22Rv1 (cell line): ENCODE data around the gene DGKG.

Experiments used
- H3K27ac ChIP-seq: fragments of 450-650 bp; 2 replicates; pipeline ENCODE4 v1.5.1; 2017
- ZFX ChIP-seq: fragments of 450-650 bp; IDR thresholded peaks from 2 replicates; pipeline ENCODE4 v1.6.1; 2017; ENCODE audit warnings: antibody characterized with exemption, borderline replicate concordance
- TF ChIP-seq, protein P1 (sequence below): fragments of 450-650 bp; IDR thresholded peaks from 2 replicates; pipeline ENCODE4 v1.5.1; 2017; ENCODE audit warnings: mild to moderate bottlenecking

The DGKG gene

DNA sequence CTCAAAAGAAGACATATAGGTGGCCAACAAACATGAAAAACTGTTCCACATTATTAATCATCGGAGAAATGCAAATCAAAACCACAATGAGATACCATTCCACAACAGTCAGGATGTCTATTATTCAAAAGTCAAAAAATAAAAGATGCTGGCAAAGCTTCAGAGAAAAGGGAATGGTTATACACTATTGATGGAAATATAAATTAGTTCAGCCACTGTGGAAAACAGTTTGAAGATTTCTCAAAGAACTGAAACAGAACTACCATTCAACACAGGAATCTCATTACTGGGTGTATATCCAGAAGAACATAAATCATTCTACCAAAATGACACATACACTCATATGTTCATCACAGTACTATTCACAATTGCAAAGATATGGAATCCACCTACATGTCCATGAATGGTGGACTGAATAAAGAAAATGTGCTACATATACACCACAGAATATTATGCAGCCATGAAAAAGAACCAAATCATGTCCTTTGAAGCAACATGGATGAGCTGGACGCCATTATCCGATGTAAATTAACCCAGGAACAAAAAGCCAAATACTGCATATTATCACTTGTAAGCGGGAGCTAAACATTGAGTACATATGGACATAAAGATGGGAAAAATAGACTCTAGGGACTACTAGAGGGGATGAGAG, 32.7 kb upstream of the DGKG start:
- no peak overlapping the region for H3K27ac ChIP-seq
- no peak for TF ChIP-seq ZFX
- TF ChIP-seq, protein P1, sequence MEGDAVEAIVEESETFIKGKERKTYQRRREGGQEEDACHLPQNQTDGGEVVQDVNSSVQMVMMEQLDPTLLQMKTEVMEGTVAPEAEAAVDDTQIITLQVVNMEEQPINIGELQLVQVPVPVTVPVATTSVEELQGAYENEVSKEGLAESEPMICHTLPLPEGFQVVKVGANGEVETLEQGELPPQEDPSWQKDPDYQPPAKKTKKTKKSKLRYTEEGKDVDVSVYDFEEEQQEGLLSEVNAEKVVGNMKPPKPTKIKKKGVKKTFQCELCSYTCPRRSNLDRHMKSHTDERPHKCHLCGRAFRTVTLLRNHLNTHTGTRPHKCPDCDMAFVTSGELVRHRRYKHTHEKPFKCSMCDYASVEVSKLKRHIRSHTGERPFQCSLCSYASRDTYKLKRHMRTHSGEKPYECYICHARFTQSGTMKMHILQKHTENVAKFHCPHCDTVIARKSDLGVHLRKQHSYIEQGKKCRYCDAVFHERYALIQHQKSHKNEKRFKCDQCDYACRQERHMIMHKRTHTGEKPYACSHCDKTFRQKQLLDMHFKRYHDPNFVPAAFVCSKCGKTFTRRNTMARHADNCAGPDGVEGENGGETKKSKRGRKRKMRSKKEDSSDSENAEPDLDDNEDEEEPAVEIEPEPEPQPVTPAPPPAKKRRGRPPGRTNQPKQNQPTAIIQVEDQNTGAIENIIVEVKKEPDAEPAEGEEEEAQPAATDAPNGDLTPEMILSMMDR, result no peak

GRCh38 chr3:186386883-186387560, 25.0 kb upstream of the DGKG start:
- TF ChIP-seq ZFX, result no peak
- TF ChIP-seq, protein P1, result no peak
- H3K27ac ChIP-seq, result no peak overlapping the region

- TF ChIP-seq, protein P1, result no peak
- no peak for TF ChIP-seq ZFX
- no peak overlapping the region for H3K27ac ChIP-seq
Observed at GRCh38 chr3:186385856-186386602, 24.0 kb upstream of the DGKG start.

GRCh38 chr3:186383026-186383993, 21.3 kb upstream of the DGKG start:
- TF ChIP-seq, protein P1, result no peak
- no peak for TF ChIP-seq ZFX
- no peak overlapping the region for H3K27ac ChIP-seq

DNA sequence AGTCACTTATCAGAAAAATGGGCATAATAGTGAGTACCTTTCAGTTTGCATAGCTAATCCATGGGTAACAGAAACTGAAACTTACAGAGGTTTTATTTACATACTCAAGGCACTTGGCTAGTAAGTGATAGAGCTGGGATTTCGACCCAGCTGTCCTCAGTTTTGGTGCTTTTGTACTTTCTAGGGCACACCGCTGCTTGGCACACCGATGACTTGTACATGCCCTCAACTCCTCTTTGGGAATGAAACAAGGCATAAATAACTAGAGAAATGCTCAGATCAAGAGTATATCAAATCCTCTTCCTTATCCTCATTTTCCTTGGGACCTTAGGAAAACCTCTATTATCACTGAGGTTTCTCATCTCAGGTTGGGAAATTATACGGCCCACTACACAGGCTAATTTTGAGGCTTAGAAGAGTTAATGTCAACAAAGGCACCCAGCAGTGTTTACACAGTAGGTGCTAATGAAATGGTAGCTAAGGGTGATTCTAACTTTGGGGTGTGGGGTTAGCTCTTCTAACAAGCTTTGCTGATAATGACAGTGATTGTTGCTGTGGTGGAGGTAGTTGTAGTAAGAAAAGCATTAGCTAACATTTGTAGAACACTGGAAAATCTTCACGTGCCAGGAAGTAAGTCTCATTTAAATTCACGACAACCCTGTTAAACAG, 20.3 kb upstream of the DGKG start:
- TF ChIP-seq, protein P1, result no peak
- no peak for TF ChIP-seq ZFX
- no peak overlapping the region for H3K27ac ChIP-seq

DNA sequence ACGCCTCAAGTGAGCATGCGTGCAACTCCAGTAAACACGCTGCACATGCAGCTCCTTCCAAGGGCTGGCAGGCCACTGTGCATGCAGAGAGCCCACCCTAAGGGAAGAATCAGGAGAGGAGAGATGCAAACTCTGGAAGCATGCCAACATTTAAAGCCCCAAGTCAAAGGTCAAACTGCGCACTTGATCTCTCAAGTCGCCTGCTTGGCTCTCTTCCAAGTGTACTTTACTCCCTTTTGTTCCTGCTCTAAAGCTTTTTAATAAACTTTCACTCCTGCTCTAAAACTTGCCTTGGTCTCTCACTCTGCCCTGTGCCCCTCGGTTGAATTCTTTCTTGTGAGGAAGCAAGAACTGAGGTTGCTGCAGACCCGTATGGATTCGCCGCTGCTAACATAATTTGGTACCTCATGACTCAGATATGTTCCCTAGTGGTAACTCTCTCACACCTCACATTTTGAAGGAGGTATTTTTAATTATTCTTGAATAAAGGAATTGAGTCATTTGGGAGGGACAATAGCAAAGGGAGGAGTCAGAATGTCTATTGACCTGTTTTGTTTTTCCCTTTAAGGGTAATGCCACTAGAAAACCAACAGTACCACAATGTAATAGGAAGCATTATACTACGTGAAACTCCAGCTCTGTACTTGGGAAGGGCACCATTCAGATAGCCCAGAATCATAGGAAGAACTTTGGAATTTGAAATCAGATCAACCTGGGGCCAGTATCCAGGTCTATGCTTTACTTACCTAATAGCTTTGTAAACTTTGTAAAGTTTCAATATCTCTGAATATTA, 19.6 kb upstream of the DGKG start:
- no peak overlapping the region for H3K27ac ChIP-seq
- TF ChIP-seq, protein P1, result no peak
- no peak for TF ChIP-seq ZFX
